Stomach smooth muscle (tissue), 2 donors: ENCODE measurements around the gene ZNF205.
A peak's percentile ranks its signal among the peaks of the same experiment; 100 is the strongest.

ENCODE experiments used
- H3K27ac ChIP-seq: one replicate; pipeline ENCODE4 v1.7.0; 2013; ENCODE audit warnings: mild to moderate bottlenecking, low read length, inconsistent platforms
- H3K27me3 ChIP-seq, 2 donors: one replicate each; pipeline ENCODE4 v1.7.0; 2013; ENCODE audit warnings: low read length in 2 of 2; ENCODE audit not compliant: insufficient read depth in 2 of 2, control insufficient read depth in 1 of 2
- H3K36me3 ChIP-seq, 2 donors: one replicate each; pipeline ENCODE4 v1.7.0; 2013; ENCODE audit warnings: low read length in 2 of 2; ENCODE audit not compliant: control insufficient read depth in 2 of 2, insufficient read depth in 2 of 2
- H3K4me1 ChIP-seq: one replicate; pipeline ENCODE4 v1.7.0; 2013; ENCODE audit warnings: low read length; ENCODE audit not compliant: control insufficient read depth, insufficient read depth
- H3K4me3 ChIP-seq, 2 donors: one replicate each; pipeline ENCODE4 v1.7.0; 2013; ENCODE audit warnings: low read length in 2 of 2
- H3K9ac ChIP-seq, 2 donors: one replicate each; pipeline ENCODE4 v1.7.0; 2013; ENCODE audit warnings: low read length in 2 of 2, mild to moderate bottlenecking in 1 of 2
- H3K9me3 ChIP-seq, 2 donors: one replicate each; pipeline ENCODE4 v1.7.0; 2013; ENCODE audit warnings: low read length in 2 of 2; ENCODE audit not compliant: control insufficient read depth in 2 of 2
- donor health status: healthy.
- donor health status: Pancreatic carcinoma.

The ZNF205 gene

DNA sequence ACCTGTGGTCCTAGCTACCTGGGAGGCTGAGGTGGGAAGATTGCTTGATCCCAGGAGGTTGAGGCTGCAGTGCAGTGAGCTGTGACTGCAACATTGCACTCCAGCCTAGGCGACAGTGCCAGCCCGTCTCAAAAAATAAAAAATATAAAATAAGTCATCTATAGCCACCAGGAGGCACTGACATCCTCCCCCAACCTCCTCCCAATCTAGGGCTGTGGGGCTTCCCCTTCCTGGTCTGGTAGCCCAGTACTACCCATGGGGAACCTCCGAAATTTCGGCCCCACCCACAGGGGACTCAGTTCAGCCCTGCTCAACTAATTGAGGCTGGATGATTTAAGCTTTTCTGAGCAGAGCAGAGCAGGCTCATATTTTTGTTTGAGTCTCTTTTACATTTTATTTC, 16.5 kb upstream of the ZNF205 start:
- peaks cover 25 to 27% of the 10 kb centered on the region in 2 donors for H3K27me3 ChIP-seq
- no peak overlapping the region for H3K27ac ChIP-seq
- no peak overlapping the region for H3K9ac ChIP-seq
- no peaks in the 10 kb centered on the region for H3K36me3 ChIP-seq
- H3K4me3 ChIP-seq, result no peak overlapping the region
- no peaks in the 10 kb centered on the region for H3K9me3 ChIP-seq
- H3K4me1 ChIP-seq, result peaks cover 6% of the 10 kb centered on the region

DNA sequence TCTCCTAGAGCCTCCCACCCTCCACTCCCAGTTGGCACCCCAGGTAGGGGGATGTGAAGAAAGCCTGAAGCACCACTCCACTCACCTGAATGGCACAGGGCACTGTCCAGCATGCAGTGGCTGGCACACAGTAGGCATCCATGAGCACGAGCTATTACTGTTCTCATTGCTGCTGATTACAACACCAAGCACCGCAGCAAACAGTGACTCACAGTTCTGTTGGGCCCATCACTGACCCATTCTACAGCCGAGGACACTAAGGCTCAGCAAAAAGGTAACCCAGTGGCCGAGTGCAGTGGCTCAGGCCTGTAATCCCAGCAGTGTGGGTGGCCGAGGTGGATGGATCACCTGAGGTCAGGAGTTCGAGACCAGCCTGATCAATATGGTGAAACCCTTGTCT, 16.0 kb upstream of the ZNF205 start:
- no peak overlapping the region for H3K4me3 ChIP-seq
- H3K27ac ChIP-seq, result no peak overlapping the region
- peaks cover 6% of the 10 kb centered on the region for H3K4me1 ChIP-seq

GRCh38 chr16:3097266-3097665, 15.1 kb upstream of the ZNF205 start:
- Histone ChIP-seq H3K36me3 (no peaks in the 10 kb centered on the region), H3K27me3 (peaks cover 26 to 27% of the 10 kb centered on the region in 2 donors), H3K9me3 (no peaks in the 10 kb centered on the region), H3K27ac (no peak overlapping the region), H3K4me1 (peaks cover 6% of the 10 kb centered on the region), H3K4me3 (no peak overlapping the region), H3K9ac (no peak overlapping the region)

More for the DNA sequence above, 16.0 kb upstream of the ZNF205 start:
- H3K9ac ChIP-seq, result no peak overlapping the region
- no peaks in the 10 kb centered on the region for H3K9me3 ChIP-seq
- peaks cover 29 to 32% of the 10 kb centered on the region in 2 donors for H3K27me3 ChIP-seq
- no peaks in the 10 kb centered on the region for H3K36me3 ChIP-seq

DNA sequence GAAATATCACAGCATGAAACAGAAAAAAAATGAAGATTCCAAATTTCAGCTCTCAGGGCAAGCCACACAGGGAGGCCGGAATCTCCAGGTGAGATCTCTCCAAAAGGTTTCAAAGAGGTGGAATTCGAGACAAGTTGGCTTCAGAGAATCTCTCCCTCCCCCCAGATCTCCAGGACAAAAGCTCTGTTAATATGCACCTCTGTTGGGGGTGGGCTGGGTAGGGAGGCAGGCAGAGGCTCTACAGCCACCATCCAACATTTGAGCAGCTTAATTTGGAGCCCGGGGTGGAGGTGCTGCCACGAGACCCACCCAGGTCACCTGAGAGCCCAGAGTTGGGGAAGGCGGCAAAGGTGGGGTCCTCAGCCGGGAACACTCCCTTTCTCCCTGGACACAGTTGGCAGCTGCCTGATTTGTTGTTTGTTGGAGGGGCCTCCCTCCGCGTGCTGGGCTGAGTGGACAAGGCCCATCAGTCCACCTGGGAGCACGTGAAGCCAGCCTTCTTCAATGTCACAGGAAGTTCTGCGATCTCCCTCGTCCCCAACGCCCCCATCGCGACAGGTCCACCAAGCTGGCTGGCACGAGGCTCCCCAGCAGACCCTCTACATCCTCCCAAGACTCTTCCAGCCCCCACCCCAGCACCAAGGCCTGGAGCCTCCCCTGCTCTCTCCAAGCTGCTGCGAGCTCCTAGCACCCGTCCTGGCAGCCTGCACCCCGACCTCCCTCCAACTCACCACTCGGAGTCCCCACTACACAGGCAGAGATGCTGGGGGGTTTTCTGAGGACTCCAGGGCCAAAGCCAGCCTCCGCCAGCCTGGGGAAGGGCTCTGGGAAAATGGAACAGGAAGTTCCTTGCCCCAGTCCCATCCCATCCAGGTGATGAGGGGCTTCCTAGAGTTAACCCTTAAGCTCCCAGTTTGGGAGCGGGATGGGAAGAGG, 13.7 kb upstream of the ZNF205 start, which contains the start of gene ZSCAN10:
Gene ZSCAN10, minus strand, starts transcription at position 836 of the 936 bp plus-strand sequence. CDS start 6,357 bp downstream, outside the sequence.
- Histone ChIP-seq H3K27me3 (peaks cover 23% of the 10 kb centered on the region in 2 donors), H3K4me1 (peaks cover 6% of the 10 kb centered on the region), H3K9me3 (no peaks in the 10 kb centered on the region), H3K9ac (no peak within 1 kb of the TSS), H3K4me3 (peak within 1 kb of the TSS in 1 of 2 donors; percentile 44), H3K36me3 (no peaks in the 10 kb centered on the region), H3K27ac (no peak within 1 kb of the TSS)

DNA sequence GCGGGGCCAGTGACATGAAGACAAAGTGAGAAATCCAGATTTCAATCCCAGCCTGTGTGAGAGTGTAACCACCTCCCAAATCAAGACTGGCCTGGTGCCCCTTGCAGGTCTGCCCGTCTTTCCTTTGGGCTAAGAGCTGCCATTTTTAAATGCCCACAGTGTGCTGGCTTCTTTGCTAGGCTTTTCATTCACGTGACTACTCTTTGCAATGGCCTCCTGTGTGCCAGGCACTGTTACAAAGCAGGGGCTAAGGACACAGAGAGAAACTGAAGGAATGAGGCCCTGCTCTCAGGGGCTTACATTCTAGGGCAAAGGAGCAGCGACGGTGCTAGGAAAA, 13.0 kb upstream of the ZNF205 start:
- Histone ChIP-seq H3K9ac (no peak overlapping the region), H3K27ac (no peak overlapping the region), H3K36me3 (no peaks in the 10 kb centered on the region), H3K9me3 (no peaks in the 10 kb centered on the region), H3K4me1 (peaks cover 6% of the 10 kb centered on the region), H3K27me3 (peaks cover 23% of the 10 kb centered on the region in 2 donors), H3K4me3 (peak overlapping the region in 1 of 2 donors; percentile 44)

DNA sequence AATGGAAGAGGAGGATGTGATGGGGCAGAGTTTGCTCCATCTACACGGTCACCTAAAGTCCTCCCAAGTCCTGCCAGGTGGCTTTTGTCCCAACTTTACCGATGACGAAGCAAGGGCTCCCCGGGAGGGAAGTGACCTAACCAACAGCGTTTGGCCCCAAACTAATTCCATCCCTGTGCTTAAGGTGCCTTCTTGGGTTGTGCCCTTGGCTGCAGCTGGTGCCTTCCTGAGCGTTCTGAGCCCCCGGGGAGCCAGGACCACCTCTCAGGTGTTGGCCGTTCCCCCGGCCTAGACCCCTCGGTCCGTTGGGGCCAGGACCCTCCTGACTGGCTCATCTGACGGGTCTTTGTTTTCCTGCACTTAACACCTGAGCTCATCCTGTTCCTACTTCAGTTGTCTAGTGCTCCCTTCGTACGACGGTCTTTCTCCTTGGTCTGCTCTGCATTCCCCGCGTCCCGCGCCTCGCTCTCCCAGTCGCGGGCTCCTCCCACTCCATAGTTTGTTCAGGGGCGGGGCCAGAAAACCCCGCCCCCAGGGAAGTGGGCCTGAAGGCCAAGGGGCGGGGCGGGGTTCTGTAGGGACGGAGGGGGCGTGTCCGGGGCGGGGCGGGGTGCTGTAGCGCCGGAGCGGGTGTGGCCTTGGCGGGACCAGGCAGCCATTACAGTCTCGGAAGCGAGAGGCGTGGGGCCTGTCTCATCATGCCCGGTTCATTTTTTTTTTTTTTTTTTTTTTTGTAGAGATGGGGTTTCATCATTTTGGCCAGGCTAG, 12.5 kb upstream of the ZNF205 start:
- Histone ChIP-seq H3K9ac (no peak overlapping the region), H3K36me3 (no peaks in the 10 kb centered on the region), H3K27me3 (peaks cover 21 to 23% of the 10 kb centered on the region in 2 donors), H3K4me3 (peak overlapping the region in 1 of 2 donors; percentile 44), H3K4me1 (peaks cover 6% of the 10 kb centered on the region), H3K9me3 (no peaks in the 10 kb centered on the region), H3K27ac (no peak overlapping the region)

GRCh38 chr16:3101018-3101840, 11.2 kb upstream of the ZNF205 start:
- H3K4me1 ChIP-seq, result peaks cover 9% of the 10 kb centered on the region
- H3K36me3 ChIP-seq, result no peaks in the 10 kb centered on the region
- H3K4me3 ChIP-seq, result peak overlapping the region in 1 of 2 donors; percentile 8
- no peak overlapping the region for H3K9ac ChIP-seq
- H3K9me3 ChIP-seq, result no peaks in the 10 kb centered on the region
- H3K27me3 ChIP-seq, result peaks cover 21 to 23% of the 10 kb centered on the region in 2 donors
- no peak overlapping the region for H3K27ac ChIP-seq

- H3K9me3 ChIP-seq, result no peaks in the 10 kb centered on the region
- H3K27me3 ChIP-seq, result peaks cover 21 to 23% of the 10 kb centered on the region in 2 donors
- no peaks in the 10 kb centered on the region for H3K36me3 ChIP-seq
- peaks cover 14% of the 10 kb centered on the region for H3K4me1 ChIP-seq
- no peak overlapping the region for H3K4me3 ChIP-seq
- H3K9ac ChIP-seq, result no peak overlapping the region
- H3K27ac ChIP-seq, result no peak overlapping the region
Measured at GRCh38 chr16:3101841-3102470, 10.4 kb upstream of the ZNF205 start.

- H3K9me3 ChIP-seq, result no peaks in the 10 kb centered on the region
- peak overlapping the region; percentile 72 to 75 for H3K4me3 ChIP-seq
- peaks cover 0 to under 1% of the 10 kb centered on the region in 2 donors for H3K27me3 ChIP-seq
- peaks cover 12% of the 10 kb centered on the region for H3K4me1 ChIP-seq
- H3K36me3 ChIP-seq, result no peaks in the 10 kb centered on the region
- H3K9ac ChIP-seq, result peak overlapping the region; percentile 66 to 82
- H3K27ac ChIP-seq, result peak overlapping the region; percentile 62
Measured at GRCh38 chr16:3106205-3106928, 6.0 kb upstream of the ZNF205 start.
